SH-SY5Y (cell line): Measurements from ENCODE around the gene TMEM69.

Source experiments
- GATA2 ChIP-seq: IDR thresholded peaks from 2 replicates; pipeline ENCODE4 v1.6.1; 2011; ENCODE audit warnings: mild to moderate bottlenecking, low read depth, low read length
- GATA3 ChIP-seq: IDR thresholded peaks from 2 replicates; pipeline ENCODE4 v1.6.1; 2011; ENCODE audit warnings: low read depth, mild to moderate bottlenecking, low read length, moderate library complexity

The TMEM69 gene

GRCh38 chr1:45694823-45695222 lies 6.8 kb downstream of the TMEM69 start:
- TF ChIP-seq GATA3 (no peak), GATA2 (no peak)

- TF ChIP-seq GATA3 (no peak), GATA2 (no peak)
These were observed 16.7 kb downstream of the TMEM69 start for GRCh38 chr1:45704637-45705036.

GRCh38 chr1:45713711-45714110 lies 25.7 kb downstream of the TMEM69 start:
- TF ChIP-seq GATA2 (no peak), GATA3 (no peak)

DNA sequence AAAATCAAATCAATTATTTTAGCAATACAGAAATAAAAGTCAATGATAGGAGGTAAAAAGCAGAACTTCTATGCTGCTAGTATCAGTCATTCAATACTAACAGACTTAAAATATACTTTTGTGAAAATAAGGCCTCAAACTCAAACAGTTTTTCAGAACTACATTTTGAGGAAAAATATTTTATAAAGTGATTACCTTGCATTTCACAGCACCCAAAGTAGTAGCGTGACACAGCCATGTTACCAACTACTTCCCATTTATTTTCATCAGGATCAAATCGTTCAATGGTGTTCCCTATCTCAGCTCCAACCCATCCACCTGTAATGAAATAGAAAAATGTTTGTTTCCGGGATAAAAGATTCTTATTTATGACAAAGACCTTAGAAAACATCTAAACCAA lies 28.7 kb downstream of the TMEM69 start:
- TF ChIP-seq GATA2 = no peak
- no peak for TF ChIP-seq GATA3

- TF ChIP-seq GATA3 (no peak), GATA2 (no peak)
These were observed 30.3 kb downstream of the TMEM69 start for GRCh38 chr1:45718289-45718688.

DNA sequence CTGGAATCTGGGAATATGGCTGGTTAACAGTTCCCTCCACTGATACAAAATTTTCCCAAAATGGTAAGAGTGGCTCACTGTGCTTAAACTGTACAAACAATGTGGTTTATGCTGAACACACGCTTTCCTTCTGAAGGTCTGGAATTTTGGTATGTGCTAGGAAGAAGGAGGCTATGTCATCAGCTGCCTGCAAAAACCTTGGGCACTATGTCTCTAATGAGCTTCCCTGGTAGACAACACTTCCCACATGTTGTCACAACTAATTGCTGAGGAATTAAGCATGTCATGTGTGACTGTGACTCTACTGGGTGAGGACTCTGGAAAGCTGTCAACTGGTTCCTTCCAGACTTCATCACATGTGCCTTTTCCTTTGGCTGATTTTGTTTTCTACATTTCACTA lies 33.2 kb downstream of the TMEM69 start:
- TF ChIP-seq GATA3 = no peak
- TF ChIP-seq GATA2 = no peak

- TF ChIP-seq GATA2 (no peak), GATA3 (no peak)
These were observed 34.8 kb downstream of the TMEM69 start for GRCh38 chr1:45722809-45723208.

- no peak for TF ChIP-seq GATA2
- TF ChIP-seq GATA3 = no peak
These were observed 35.4 kb downstream of the TMEM69 start for GRCh38 chr1:45723248-45723930.

DNA sequence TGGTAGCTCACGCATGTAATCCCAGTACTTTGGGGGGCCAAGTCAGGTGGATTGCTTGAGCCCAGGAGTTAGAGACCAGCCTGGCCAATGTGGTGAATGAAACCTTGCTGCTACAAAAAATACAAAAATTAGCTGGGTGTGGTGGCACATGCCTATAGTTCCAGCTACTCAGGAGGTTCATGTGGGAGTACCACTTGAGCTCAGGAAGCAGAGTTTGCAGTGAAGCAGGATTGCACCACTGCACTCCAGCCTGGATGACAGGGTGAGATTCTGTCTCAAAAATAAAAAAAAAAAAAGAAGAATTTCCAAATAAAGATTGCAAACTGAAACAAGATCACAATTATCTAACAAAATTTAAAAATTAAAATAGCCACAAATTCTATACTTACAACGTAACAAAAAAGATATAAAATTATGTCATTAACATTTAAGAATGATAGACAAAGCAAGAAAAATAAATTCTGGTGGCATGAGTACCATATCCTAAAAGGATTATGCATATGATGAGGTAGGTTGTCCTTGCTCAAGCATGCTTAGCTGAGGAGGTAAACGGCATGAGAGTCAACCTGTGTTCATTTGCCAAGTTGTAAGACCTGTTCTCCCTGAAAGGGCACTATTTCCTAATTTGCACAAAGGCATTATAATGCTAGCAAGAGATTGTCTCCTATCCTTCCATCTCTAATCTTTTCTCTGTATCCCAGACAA lies 42.2 kb downstream of the TMEM69 start:
- TF ChIP-seq GATA3 = no peak
- TF ChIP-seq GATA2 = no peak

DNA sequence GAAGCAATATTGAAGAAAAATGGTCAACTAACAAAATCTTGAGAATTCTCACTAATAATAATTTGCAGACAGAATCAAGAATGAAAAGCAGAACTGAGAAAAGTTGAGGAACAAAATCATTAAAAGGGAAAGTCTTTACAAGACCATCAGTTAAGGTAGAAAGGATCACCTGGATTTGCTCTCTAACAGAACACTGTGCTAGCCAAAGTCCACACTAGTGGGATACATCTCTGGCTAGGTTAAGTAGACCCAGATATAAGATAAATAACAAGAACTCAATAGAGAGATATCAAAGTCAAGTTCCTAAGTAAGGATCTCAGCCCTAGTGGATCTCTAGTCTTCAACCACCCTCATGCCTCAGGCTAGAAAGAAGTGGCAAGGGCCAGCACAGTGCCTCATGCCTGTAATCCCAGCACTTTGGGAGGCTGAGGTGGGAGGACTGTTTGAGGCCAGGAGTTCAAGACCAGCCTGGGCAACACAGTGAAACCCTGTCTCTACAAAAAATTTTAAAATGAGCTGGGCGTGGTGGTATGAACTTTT lies 42.9 kb downstream of the TMEM69 start:
- no peak for TF ChIP-seq GATA3
- no peak for TF ChIP-seq GATA2

DNA sequence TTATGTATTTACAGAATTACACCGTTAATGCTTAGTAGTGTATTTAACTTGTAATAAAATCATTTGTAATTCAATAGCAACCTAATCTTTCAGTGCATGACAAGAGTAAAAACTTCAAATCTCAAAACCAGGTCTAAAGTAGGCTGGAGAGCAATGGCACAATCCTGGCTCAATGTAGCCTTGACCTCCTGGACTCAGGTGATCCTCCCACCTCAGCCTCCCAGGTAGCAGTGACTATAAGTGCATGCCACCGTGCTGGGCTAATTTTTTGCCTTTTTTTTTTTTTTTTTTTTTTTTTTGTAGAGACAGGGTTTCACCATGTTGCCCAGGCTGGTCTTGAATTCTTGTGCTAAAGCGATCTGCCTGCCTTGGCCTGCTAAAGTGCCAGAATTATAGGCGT lies 51.2 kb downstream of the TMEM69 start:
- TF ChIP-seq GATA2 = no peak
- no peak for TF ChIP-seq GATA3
